ENCODE measurements around the gene CRABP2. TPM values are rescaled to one million over a fixed set of nuclear protein-coding genes. Genes with fewer than 3 reads are reported as not detected.

CRABP2 gene
- total and polyA plus RNA-seq, 2 of the 13 experiments (the other 11 are each of a cell fraction or from before 2014, with no cell fraction given) = 0.40 to 0.60 TPM

- Histone ChIP-seq H4K20me1 (ENCODE audit: insufficient read depth, low read length) (no peaks in the 10 kb centered on the region), H2AFZ (ENCODE audit: low read length) (no peak within 1 kb of the TSS), H3K4me1 (ENCODE audit: insufficient read depth, low read length) (peaks cover 61% of the 10 kb centered on the region), H3K9ac (ENCODE audit: insufficient read depth, low read depth, low read length) (peak within 1 kb of the TSS; percentile 55; the same call in 1 of the 2 replicates), H3K27me3 (ENCODE audit: control insufficient read depth in 1 of 2, insufficient read depth in 2 of 2, low read length in 2 of 2) (peaks cover 2 to 31% of the 10 kb centered on the region in 2 experiments), H3K9me3 (ENCODE audit: low read length) (no peaks in the 10 kb centered on the region), H3K4me2 (ENCODE audit: low read depth, low read length) (peak within 1 kb of the TSS; percentile 81), H3K27ac (ENCODE audit: extremely low read length, insufficient read depth, low read length) (no peak within 1 kb of the TSS), H3K79me2 (ENCODE audit: insufficient read depth, low read length) (peaks cover 2% of the 10 kb centered on the region), H3K36me3 (replicated peaks in 1 of 2; ENCODE audit: control insufficient read depth in 1 of 2, insufficient read depth in 2 of 2, low read length in 2 of 2) (no peaks in the 10 kb centered on the region), H3K4me3 (replicated peaks in 1 of 3; ENCODE audit: insufficient read depth in 1 of 3, low read depth in 2 of 3, low read length in 3 of 3) (peak within 1 kb of the TSS; percentile 40 to 63 (median 58); a peak in 5 of 6 replicates)
- in situ Hi-C loops (cut with HindIII; ENCODE audit: extremely low pct_ligation_motif_present, low pct_unique_long_range_greater_than_20kb) = no loop called here
- 48% methylated on average over 57 of the region's 70 CpGs for WGBS (ENCODE audit: low lambda C conversion rate)
- CTCF ChIA-PET (ENCODE audit: low intra/inter-chr PET ratio, low total read pairs) = interaction anchor here (1.0 to 5.1 kb wide), 3 partner anchors 19 to 58 kb away, joined by 3 to 166 read pairs (median 18); partner anchors contain the start of gene HAPLN2
- BruUV-seq (replicated peaks) = TSS peak; percentile 75
- intact Hi-C loops (cut with micrococcal nuclease; ENCODE audit: unreplicated experiment) = loop anchor here (2.0 kb wide), 1 partner anchor 50 kb away; no protein-coding TSS in a partner anchor
- DNase-seq (ENCODE audit: low spot score) (peak; percentile 75), ATAC-seq (peak; percentile 72), FAIRE-seq (peak; percentile 76)
- POLR2A ChIA-PET = interaction anchor here (0.7 to 9.1 kb wide), 5 partner anchors 12 to 220 kb away, joined by 4 to 189 read pairs (median 5); partner anchors contain the start of genes METTL25B and MRPL24
- TF ChIP-seq KLF6 (CRISPR knock-in tag; IDR thresholded peaks at IDR 0.05) (0 out of 2 replicates have a peak, but pooled peaks have one; percentile 46), E2F5 (CRISPR knock-in tag; conservative IDR thresholded peaks at IDR 0.05) (peak; percentile 82), ZNF770 (CRISPR knock-in tag; IDR thresholded peaks at IDR 0.05) (0 out of 2 replicates have a peak, but pooled peaks have one; percentile 8), ZNF18 (CRISPR knock-in tag; IDR thresholded peaks at IDR 0.05; ENCODE audit: insufficient replicate concordance) (no peak), PHF5A (CRISPR knock-in tag; IDR thresholded peaks at IDR 0.05; ENCODE audit: low read depth, unreplicated experiment) (no peak), ZFP91 (CRISPR knock-in tag; IDR thresholded peaks at IDR 0.05; ENCODE audit: borderline replicate concordance) (0 out of 2 replicates have a peak, but pooled peaks have one; percentile 43), ADNP (CRISPR knock-in tag; IDR thresholded peaks at IDR 0.05) (no peak), HNRNPUL1 (IDR thresholded peaks at IDR 0.05; ENCODE audit: low read depth, low read length) (no peak), HES4 (CRISPR knock-in tag; IDR thresholded peaks at IDR 0.05; ENCODE audit: borderline replicate concordance) (no peak), TFDP1 (CRISPR knock-in tag; IDR thresholded peaks at IDR 0.05; ENCODE audit: borderline replicate concordance) (peak; percentile 83)
Measured at GRCh38 chr1:156676820-156677615, 28.4 kb downstream of the CRABP2 start, which contains the start of gene NES. TSS of gene NES (minus strand) at chr1:156677407. CDS start at chr1:156677264, 143 bp downstream.
